ENCODE data around the gene FTCDNL1. TPM values are rescaled to one million over a fixed set of nuclear protein-coding genes. Genes with fewer than 3 reads are reported as not detected.

Gene FTCDNL1
- total and polyA plus RNA-seq, 2 of the 13 experiments (the other 11 are each of a cell fraction or from before 2014, with no cell fraction given) = 0.98 to 1.4 TPM

DNA sequence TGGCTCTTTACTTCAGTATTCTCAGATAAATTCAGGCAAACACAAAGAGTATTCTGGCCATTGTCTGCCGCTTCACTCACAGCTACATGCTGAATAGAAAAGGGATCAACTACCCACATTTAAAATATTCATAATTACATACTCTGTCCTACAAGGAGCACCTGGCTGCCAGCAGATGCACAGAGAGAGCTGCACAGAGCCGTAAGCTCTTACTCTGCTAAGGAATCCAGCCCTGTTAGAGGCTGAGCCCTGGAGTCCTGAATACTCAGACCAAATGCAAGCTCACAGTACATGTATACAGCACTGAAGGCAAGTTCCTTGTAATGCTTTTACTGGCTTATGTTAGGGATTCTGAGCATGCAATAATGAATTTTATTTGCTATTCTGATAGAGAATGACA, 80.3 kb downstream of the FTCDNL1 start:
- no peaks in the 10 kb centered on the region; a peak in 1 of 5 replicates for H3K27me3 ChIP-seq (ENCODE audit: control insufficient read depth in 1 of 2, insufficient read depth in 2 of 2, low read length in 2 of 2)
- no peak for FAIRE-seq
- 28% methylated on average over 2 of the region's 2 CpGs for whole genome bisulfite sequencing (ENCODE audit: low lambda C conversion rate)
- in situ Hi-C loops (cut with HindIII; ENCODE audit: extremely low pct_ligation_motif_present, low pct_unique_long_range_greater_than_20kb) (no loop called here), intact Hi-C loops (cut with micrococcal nuclease; ENCODE audit: unreplicated experiment) (no loop called here)
- H3K4me1 ChIP-seq (ENCODE audit: insufficient read depth, low read length) = no peaks in the 10 kb centered on the region
- no peaks in the 10 kb centered on the region for H4K20me1 ChIP-seq (ENCODE audit: insufficient read depth, low read length)
- POLR2A ChIA-PET = no interaction called here
- H2AFZ ChIP-seq (ENCODE audit: low read length) = no peak overlapping the region
- BruUV-seq (replicated peaks) = no TSS peak
- no peaks in the 10 kb centered on the region for H3K9me3 ChIP-seq (ENCODE audit: low read length)
- ATAC-seq = no peak
- no peaks in the 10 kb centered on the region for H3K79me2 ChIP-seq (ENCODE audit: insufficient read depth, low read length)
- CTCF ChIA-PET (ENCODE audit: low intra/inter-chr PET ratio, low total read pairs) = no interaction called here
- no peak overlapping the region for H3K9ac ChIP-seq (ENCODE audit: insufficient read depth, low read depth, low read length)
- no peak for DNase-seq (ENCODE audit: low spot score)
- no peak overlapping the region for H3K4me3 ChIP-seq (replicated peaks in 1 of 3; ENCODE audit: insufficient read depth in 1 of 3, low read depth in 2 of 3, low read length in 3 of 3)
- TF ChIP-seq ZBTB21 (CRISPR knock-in tag; IDR thresholded peaks at IDR 0.05) = no peak
- no peak for TF ChIP-seq MED1 (CRISPR knock-in tag; IDR thresholded peaks at IDR 0.05)
- no peak for TF ChIP-seq FOXK1 (CRISPR knock-in tag; IDR thresholded peaks at IDR 0.05; ENCODE audit: borderline replicate concordance, low read depth)
- TF ChIP-seq SRY (CRISPR knock-in tag; IDR thresholded peaks at IDR 0.05) = no peak
- no peak for TF ChIP-seq ZNF124 (CRISPR knock-in tag; IDR thresholded peaks at IDR 0.05)
- TF ChIP-seq PRDM4 (CRISPR knock-in tag; IDR thresholded peaks at IDR 0.05; ENCODE audit: borderline replicate concordance) = no peak
- no peak for TF ChIP-seq FOSL2 (CRISPR knock-in tag; IDR thresholded peaks at IDR 0.05)
- TF ChIP-seq HNF4A (CRISPR knock-in tag; IDR thresholded peaks at IDR 0.05) = no peak
- TF ChIP-seq IRF9 (CRISPR knock-in tag; IDR thresholded peaks at IDR 0.05; ENCODE audit: borderline replicate concordance) = no peak
- TF ChIP-seq TBX2 (CRISPR knock-in tag; IDR thresholded peaks at IDR 0.05; ENCODE audit: borderline replicate concordance) = no peak
- no peak overlapping the region for H3K4me2 ChIP-seq (ENCODE audit: low read depth, low read length)
- H3K36me3 ChIP-seq (replicated peaks in 1 of 2; ENCODE audit: control insufficient read depth in 1 of 2, insufficient read depth in 2 of 2, low read length in 2 of 2) = no peaks in the 10 kb centered on the region
- H3K27ac ChIP-seq (ENCODE audit: extremely low read length, insufficient read depth, low read length) = no peak overlapping the region
